NT2/D1 (cell line): ENCODE results near the gene GCDH.

Source experiments
- SUZ12 ChIP-seq: IDR thresholded peaks from 2 replicates; pipeline ENCODE4 v1.6.1; 2011; ENCODE audit not compliant: insufficient read length, insufficient read depth; ENCODE audit errors: extremely low read depth
- YY1 ChIP-seq: IDR thresholded peaks from 2 replicates; pipeline ENCODE4 v1.6.1; 2011; ENCODE audit not compliant: insufficient read length, insufficient read depth
- ZNF274 ChIP-seq: IDR thresholded peaks from 2 replicates; pipeline ENCODE4 v1.6.1; 2011; ENCODE audit warnings: mild to moderate bottlenecking, low read depth, low read length

DNA sequence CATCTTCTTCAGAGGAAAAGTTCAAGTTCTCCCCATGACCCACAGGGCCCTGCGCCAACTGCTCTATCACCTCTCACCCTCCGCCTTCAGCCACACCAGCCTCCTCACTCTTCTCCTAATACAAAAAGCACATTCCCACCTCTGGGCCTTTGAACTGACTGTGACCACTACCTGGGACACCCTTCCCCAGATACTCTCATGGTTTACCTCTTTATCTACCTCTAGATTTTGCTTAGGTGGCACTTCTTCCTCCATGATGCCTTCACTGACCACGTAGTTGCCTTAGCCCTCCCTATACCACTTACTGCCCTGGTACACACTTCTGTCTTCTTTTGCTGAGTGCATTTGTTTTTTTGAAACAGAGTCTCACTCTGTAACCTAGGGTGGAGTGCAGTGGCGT, 32.0 kb downstream of the GCDH start:
- TF ChIP-seq SUZ12 (no peak), ZNF274 (no peak), YY1 (no peak)
